ENCODE measurements around the gene CIAPIN1.
"Not testable (repeated sequence)": the region's sequence is repeated elsewhere in the genome, so short reads cannot be mapped to it uniquely, and the experiment has no call there.

CIAPIN1 gene

DNA sequence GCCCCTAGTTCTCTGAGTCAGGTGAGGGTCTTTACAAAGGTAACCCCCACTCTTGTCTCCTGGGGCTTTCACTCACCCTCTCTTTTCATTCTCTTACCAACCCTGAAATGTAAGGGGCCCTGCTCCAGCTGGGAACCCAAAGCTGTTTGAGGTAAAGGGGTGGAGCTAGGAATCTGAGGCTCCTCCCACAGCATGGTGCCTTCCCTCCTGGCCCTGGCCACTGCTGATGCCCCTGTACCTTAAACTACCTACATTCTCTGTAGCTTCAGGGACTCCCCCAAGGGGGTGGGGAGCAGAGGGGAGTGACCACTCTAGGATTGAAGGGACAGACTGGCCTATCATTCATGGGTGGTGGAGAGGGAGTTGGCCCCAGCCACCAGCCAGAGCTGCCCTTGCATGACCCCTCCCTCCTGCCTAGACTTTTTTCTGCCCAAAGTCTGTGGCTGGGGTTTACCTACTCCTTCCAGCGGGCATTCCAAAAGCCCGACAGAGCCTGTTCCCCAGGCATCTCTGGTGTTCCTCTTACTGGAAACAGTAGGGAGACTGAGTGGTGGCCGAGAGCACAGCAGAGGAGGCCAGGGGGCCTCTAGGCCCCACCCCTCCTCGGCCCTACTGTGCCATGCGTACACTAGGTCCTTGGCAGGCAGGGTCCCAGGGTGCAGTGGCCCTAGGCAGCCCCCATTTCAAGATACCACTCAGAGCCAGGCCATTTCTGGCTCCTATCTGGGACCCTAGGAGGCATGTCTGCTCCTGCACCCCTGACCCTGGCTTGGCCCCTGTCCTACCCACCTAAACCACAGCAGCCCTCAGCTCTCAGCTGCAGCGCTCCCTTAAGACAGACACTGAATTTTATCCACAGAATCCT is 29.6 kb upstream of the CIAPIN1 start:
- FAIRE-seq, result no peak

DNA sequence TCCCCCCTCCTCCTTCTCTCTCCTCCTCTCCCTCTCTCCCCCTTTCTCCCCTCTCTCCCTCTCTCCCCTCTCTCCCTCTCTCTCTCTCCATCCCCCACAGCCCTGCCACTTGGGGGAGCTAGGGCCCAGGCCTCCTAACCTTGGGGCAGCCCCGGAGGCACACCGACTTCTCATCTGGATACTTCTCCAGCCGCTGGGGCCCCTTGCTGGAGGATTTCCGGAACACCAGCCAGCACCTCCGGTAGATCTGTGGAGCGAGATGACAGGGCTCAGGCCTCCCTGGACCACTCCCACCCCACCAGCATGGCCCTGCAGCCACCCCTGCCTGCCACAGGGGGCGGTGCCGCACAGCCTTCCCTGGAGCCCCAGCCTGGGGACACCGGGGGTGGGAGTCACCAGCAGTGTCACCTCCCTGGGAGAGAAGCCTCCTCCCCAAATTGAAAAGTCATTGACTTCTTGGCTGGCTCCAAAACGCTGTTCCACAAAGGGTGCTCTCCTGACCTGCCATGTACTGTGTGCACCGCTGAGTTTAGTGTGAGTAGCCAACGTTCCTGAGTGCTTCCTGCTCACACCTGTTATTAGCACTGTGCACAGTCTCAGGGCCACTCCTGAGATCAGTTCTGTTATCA is 28.6 kb upstream of the CIAPIN1 start:
- FAIRE-seq, result no peak

DNA sequence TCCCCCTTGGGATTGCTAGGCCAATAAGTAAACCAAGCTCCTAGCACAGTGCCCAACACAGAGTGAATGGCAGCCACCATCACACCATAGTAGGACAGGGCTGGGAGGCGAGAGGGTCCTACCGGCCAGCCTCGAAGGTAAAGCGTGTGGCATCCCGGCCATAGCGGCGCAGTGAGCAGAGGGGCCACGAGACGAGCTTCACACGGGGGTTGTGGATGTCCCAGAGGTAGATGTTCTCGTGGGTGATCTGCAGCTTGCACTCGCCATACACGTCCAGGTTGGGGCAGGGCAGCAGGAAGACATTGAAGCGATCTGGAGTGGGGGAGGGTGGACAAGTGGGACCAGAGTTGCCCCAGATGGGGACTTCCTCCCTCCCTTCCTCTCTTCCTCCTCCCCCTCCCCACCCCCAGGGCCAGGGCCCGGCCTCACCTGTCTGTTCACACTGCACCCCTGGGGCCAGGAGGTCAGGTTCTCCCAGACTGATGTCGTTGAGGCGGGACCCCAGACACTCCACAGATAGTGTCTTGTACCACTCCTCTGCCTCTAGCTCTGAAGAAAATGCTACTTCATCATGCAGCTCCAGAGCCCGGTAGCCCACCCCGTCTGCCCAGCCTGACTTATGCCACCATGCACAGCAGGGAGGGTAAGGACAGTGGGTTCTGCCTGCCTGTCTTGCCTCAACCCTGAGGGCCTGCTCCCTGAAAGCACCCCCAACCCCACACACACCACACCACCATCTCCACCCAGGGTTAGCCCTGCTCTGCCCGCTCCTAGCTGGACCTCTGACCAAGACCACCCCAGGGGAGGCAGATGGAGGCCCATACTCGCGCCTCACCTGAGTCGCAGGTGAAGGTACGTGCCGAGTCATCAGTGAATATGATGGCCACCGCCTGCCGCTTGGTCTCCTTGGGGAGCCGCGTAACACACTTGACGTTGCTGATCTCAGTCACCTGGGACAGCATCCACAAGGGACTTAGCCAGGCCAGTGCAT is 27.8 kb upstream of the CIAPIN1 start:
- no peak for FAIRE-seq

DNA sequence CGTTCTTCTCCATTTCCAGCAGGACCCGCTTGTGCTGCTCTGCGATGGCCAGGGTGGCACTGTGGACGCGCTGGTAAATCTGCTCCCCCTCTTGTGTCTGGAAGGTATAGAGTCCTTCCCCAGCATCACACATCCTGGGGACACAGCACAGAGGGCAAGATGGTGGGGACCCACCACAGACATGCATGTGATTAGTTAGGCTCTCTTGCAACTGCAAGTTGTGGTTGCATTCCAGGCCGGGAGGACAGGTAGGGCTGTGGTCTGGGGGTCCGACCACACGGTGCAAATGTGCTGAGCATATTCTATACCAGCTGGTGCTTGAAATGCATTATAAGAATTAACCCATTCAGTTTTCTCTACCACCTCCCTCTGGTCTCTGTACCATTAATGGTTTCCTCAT is 26.7 kb upstream of the CIAPIN1 start:
- FAIRE-seq, result no peak

DNA sequence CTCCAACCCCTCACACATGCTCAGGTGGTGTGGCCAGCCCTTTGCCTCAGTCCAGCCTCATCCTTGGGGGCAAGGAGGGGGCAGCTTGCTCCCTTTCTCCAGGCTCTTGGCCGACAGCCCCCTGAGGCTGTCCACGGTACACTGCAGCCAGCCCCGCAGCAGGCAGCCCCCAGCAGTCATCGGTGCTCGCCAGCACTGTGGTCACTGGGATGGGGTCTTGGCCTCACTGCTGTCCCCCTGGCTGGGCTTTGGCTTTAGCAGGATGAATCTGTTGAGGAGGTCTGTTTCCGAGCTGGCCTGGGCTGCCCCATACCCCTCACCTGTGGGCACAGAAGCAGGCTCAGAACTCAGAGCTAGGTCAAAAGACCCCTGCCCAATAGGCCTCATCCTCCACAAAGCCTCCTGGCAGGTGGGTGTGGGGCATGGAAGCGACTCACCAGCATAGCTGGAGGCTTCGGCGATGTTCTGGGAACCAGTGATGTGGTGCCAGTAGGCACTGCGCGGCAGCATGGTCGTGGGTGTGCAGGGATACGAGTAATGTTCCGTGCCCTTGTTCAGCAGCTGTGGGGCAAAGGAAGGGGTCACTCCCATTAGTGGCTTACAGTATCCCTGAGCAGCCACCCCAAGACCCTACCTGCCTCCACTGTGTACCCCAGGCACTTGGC is 26.1 kb upstream of the CIAPIN1 start:
- FAIRE-seq, result no peak

DNA sequence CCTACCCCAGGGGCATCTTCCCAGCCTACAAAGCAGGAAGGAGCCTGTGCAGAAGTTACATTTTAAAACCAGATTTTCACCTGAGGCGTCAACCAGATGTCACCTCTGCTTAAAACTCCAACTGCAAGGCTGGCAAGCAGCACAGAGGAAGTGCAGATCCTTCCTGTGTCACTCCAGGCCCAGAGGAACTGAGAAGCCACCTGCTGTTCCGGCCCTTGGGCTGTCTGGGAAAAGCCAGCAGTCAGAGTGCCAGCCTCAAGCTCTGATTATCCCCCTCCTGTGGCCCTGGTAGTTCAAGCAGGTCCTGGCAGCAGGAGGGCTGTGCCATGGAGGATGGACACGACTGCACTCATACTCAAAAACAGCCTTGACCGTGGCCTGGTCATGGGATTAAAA is 25.5 kb upstream of the CIAPIN1 start:
- no peak for FAIRE-seq

DNA sequence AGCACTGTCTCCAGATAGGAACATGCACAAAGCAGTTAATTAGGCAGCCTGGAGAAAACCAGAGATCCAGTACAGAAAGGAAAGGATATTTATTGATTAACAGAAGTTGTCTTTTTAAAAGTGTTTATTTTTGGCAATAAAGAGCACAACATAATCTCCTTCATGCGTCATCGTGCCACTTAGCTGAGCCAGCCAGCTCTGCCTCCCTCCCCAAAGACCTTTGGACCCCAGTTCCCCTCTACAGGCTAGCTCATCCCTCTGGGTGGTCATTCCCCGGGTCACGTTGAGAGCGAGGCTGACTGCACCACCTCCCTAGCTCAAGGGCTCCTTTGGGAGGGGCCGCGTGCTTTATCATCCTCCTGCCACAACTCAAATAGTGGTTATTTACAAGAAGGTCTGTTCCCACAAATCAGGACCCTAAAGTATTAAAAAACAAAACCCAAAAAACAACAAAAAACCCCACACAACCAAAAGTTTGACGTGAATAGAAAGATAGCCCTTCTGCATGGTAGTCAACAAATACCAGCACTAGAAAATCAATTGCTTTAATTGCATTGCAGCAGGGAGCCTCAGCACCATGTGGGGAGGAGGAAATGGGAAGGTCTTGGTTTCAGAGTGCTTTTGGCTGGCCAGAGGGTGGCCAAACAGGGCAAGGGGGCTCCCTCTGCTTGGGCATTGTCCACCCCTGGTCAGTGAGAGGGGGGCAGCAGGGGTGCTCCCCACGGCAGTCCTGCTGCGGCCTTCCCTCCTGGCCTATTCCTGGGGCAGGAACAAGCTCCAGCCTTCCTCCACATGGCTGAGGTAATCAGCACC is 24.9 kb upstream of the CIAPIN1 start:
- FAIRE-seq, result no peak

DNA sequence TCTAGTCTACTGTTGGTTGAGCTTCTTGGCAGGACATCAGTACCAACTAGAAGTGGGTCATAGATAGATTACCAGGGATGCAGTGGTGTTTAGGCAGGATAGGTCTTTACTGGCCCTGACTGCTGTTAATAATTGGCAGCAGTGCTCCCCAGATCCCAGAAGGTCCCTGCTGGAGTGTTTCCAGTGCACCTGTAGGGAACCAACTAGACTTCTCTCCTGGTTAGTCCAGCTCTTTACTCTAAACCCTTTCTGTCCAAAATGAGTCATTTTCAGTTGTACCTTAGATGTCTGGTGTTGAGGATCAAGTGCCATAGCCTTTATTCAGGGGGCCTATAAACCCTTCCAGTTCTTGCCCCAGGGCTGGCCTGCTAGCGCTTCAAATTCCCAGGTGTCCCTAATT is 24.0 kb upstream of the CIAPIN1 start:
- FAIRE-seq, result no peak

DNA sequence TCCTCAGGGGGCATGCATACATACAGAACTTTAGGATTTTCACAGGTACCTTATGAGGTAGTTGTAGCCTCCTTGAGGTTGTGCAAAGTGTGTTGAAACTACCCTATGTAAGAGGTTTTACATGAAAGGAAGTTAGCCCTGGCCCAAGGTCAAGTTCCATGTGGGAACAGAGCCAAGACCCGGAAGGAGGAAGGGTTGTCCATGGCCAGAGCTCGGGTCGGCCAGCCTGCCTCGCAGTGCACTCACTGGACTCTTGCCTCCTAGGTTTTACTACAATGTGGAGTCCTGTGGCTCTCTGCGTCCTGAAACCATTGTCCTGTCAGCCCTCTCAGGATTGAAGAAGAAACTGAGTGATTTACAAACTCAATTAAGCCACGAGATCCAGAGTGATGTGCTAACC is 23.5 kb upstream of the CIAPIN1 start:
- FAIRE-seq, result no peak

DNA sequence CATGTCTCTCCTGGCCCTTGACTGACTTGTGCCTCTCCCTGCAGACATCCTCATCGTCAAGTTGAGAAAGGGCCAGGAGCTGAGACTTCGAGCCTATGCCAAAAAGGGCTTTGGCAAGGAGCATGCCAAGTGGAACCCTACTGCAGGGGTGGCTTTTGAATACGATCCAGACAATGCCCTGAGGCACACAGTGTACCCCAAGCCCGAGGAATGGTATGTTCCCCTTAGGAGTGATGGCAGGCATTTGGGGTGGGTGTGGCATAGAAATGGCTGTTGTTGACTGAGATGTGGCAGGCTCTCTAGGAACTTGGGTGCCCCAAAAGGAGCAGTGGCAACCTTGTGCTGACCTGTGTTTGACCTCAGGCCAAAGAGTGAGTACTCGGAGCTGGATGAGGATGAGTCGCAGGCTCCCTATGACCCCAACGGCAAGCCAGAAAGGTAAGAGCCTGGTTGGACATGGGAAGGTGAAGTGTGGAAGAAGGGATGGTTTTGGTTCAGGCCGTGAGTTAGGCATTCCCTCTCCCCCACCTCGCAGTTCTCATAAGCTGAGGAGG is 22.8 kb upstream of the CIAPIN1 start:
- no peak for FAIRE-seq

DNA sequence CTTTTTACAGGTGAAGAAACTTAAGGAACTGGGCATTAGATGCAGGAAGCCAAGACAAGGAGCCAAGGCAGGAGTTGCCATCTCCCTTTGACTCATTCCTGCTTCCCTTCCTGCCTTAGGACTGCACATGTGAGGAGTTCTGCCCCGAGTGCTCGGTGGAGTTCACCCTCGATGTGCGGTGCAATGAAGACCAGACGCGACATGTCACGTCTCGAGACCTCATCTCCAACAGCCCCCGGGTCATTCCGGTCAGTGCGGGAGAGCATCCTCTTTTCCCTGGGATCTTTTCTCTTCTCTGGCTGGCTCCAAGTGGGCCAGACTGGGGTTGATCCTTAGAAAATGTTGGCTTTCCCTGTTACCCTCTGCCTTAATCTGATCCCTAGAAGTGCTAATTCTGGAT is 21.9 kb upstream of the CIAPIN1 start:
- no peak for FAIRE-seq

DNA sequence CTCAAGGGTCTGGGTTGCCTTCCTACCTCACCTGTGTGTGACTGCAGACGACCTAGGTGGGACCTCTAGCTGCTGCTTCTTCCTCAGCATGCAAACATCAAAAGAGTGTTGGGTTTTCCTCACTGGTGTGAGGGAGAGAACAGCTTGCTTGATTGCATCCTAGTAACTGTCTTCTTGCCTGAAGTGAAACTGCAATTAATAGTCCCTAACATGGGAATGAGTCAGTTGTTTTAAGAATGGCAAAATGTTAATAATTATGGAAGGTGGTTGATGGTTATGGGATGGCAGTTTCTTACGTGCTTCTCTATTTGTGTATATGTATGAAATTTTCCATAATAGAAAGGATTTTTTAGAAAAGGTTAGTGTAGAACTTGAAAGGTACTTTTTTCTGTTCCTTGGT is 21.2 kb upstream of the CIAPIN1 start:
- no peak for FAIRE-seq

DNA sequence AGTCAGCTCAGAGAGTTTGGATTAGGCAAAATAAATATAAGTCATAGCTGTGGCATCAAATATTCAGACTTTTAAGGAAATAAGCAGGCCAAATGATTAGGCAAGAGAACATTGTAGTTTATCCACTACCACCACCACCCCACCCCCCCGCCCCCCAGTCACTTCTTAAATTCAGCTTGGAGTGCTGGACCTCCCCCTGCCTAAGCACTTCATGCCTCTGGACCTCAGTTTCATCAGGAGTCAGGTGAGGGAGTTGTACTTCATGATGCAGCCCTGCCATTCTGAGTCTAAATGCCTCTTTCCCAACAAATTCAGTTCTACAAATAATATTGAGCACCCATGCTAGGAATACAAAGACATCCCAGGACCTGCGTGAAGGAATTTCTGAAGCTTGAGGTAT is 17.3 kb upstream of the CIAPIN1 start:
- no peak for FAIRE-seq

DNA sequence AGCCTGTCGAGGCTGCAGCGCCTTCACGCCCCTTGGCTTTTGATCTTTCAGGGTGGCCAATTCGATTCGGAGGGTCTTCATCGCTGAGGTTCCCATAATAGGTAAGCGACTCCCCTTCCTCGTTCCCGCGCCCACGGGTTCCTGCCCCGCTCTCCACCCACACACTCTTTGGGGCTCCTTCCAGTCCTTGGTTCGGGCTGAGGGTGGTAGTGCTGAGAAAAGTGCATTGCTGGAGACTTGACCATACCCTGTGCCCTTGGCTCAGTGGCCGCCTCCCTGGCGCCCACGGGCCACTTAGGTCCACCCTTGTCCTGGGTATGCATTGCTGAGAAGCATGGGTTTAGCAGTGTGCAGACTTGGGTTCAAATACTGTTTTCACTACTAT is 15.8 kb upstream of the CIAPIN1 start:
- FAIRE-seq, result no peak

DNA sequence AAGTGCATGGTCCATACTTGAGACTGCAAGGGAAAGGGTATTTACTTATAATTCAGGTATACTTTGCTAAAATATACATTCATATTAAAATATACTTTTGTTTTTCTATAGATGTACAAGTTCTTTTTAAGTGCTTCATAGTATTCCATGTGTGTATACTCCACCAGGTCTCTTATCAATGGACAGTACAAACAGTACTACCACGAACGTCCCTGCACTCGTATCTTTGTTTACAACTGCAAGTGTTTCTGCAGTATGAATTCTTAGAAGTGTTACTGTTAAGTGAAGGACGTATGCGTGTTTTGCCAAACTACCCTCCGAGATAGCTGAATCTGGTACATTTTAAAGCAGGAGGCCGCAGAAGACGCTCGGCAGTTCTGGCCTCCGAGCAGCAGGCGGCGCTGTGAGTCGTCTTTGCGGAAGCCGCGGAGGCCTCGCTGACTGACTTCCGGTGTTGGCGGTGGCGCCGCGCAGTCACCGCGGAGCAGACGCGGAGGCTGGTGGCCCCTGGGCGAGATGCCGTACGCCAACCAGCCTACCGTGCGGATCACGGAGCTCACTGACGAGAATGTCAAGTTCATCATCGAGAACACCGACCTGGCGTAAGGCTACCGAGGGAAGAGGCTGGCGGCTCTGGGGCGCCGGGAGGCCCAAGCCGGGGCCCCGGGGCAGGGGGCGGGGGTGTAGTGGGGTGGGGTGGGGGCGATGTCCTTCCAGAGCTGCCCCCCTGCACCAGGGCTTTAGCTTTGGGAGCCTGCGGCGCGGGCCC is 15.2 kb upstream of the CIAPIN1 start, which contains the start of gene POLR2C:
Gene POLR2C, plus strand, starts transcription at position 471 of the 769 bp plus-strand sequence. Its CDS starts 46 bp downstream, at position 517.
- FAIRE-seq, result no peak

DNA sequence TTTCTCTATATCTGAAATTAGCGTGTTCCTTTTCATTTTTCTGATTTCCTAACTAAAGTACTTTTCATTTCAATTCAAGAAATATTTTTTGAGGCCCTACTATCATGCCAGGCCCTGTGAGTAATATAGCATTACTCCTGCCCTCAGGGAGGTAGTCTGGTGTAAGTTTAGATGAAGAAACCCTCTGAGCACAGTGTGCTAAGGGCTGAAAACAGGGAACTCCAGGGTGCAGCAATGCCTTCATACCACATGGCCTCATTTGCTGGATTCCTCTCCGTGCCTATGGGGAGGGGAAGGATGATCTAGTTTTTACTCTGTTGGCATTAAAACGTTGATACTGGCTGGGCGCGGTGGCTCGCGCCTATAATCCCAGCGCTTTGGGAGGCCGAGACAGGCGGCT is 4.8 kb upstream of the CIAPIN1 start:
- FAIRE-seq, result no peak

DNA sequence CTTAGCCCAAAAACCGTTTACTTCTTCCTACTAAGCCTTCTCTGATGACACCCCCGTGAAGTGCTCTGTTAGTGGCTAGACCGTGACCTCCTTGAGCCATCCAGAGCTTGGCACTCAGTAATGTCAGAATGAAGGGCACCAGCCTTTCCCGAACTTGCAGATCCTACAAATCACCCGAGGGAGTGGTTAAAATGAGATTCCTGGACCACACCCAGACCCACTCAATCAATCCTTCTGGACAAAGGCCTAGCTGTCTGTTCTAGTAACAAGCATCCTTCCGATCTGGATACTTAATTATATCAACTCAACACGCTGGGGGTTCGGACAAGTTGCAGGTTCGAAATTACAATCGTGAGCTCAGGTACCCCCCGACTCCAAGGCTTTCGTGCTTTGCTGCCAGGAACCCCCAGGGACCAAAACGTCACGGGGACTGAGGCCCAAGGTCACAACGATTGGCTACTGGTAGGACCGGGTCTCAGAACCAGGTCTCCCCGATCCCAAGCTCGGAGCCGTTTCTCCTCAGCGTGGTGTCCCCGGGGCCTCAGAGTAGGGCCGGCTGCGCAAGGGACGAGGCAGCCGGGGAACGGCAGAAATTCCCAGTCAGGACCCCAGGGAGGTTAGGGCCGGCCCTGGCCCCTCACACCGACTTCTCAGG is 527 bp downstream of the CIAPIN1 start:
- no peak for FAIRE-seq

DNA sequence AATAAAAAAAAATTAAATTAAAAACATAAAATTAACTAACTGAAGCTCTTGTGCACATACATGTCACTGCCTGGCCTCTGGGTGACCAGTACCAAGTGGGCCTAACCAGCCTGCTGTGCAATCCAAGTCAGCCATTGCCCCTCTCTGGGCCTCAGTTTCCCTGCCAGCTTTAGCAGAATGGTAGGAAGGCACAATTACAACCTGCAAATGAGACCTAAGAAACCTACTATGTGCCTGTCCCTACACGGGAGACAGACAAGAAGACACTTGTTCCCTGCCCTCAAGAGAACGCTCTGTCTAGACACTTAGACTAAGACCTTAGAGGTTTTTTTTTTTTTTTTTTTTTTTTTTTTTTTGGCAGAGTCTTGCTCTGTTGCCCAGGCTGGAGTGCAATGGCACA is 1.7 kb downstream of the CIAPIN1 start:
- no peak for FAIRE-seq

DNA sequence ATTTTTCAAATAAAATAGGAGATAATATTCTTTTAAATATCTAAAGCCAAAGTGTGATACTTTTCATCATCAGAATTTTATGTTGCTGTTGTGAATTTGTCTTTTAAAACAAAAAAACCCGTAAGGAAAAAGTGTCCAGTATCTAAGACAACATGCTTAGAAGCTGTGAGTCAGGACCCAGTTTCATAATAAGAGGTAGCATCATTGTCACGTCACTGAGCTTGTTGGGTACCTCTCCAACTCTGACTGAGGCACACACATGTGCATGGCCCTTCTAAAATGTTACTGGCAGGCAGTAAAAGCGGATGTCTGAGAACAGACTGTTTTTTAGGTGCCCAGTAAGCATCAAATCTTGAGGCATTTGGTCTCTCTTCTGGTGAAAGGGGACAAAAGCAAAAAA is 2.5 kb downstream of the CIAPIN1 start:
- no peak for FAIRE-seq

DNA sequence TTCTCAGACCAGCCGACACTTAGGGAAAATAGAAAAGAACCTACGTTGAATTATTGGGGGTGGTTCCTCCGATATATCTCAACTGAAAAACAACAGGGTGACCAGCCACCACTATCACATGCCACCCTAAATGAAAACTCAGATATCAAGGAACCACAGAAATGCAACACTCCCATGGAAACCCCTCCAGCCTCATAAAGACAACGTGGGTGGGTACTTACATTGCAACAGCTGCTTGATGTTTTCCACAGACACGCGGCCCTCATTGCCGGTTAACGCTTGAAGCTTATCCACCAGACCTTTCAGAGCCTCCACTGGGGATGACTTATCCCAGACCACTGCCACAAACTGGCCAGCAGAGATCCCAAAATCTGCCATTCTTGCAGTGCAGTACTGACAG is 6.6 kb downstream of the CIAPIN1 start:
- FAIRE-seq, result not testable (repeated sequence)

All from islet of Langerhans (tissue), 1 donor.